H1 (cell line): ENCODE results near the gene ADCY3. TPM values are rescaled to one million over a fixed set of nuclear protein-coding genes. Genes with fewer than 3 reads are reported as not detected.

Source experiments
- CTCF ChIA-PET: fragments of 300-600 bp; sonication (Branson Sonifier 250); formaldehyde crosslinking; loops from one replicate; lab custom pipeline; 2021; ENCODE audit not compliant: partially characterized antibody; lab: Charles Lee
- POLR2A ChIA-PET: fragments of 300-600 bp; sonication (Branson Sonifier 250); formaldehyde crosslinking; loops from one replicate; lab custom pipeline; 2021; ENCODE audit warnings: inconsistent platforms; ENCODE audit not compliant: partially characterized antibody; lab: Charles Lee
- DNase-seq, 2 experiments: peaks; one replicate each; pipeline versions ENCODE4 v3.0.0 to v3.0.0-alpha.2; 2010 to 2022; ENCODE audit warnings: low spot score in 2 of 2, low read depth in 1 of 2, mixed read lengths in 1 of 2
- FAIRE-seq: peaks from 2 replicates; lab custom pipeline; 2011; peaks lifted over from hg19 to GRCh38; lab: Jason Lieb, UNC
- H2AFZ ChIP-seq: 2 replicates; pipeline ENCODE4 v1.8.1; 2012; ENCODE audit warnings: low read length, inconsistent platforms
- H2AK5ac ChIP-seq: 2 replicates; pipeline ENCODE4 v1.6.1; 2013; ENCODE audit warnings: low read depth, low read length
- H2BK120ac ChIP-seq: replicated peaks from 2 replicates; pipeline ENCODE3; 2013; ENCODE audit warnings: low read depth, low read length, inconsistent platforms
- H2BK12ac ChIP-seq: 2 replicates; pipeline ENCODE4 v1.6.1; 2013; ENCODE audit warnings: low read depth, low read length
- H2BK15ac ChIP-seq: 2 replicates; pipeline ENCODE4 v1.6.1; 2013; ENCODE audit warnings: low read length
- H2BK20ac ChIP-seq: 2 replicates; pipeline ENCODE4 v1.6.1; 2013; ENCODE audit warnings: low read length
- H2BK5ac ChIP-seq: 2 replicates; pipeline ENCODE4 v1.6.1; 2013; ENCODE audit warnings: low read depth, low read length
- H3K14ac ChIP-seq: 2 replicates; pipeline ENCODE4 v1.6.1; 2013; ENCODE audit warnings: inconsistent platforms; ENCODE audit not compliant: insufficient read length
- H3K18ac ChIP-seq: 2 replicates; pipeline ENCODE4 v1.6.1; 2013; ENCODE audit warnings: low read length; ENCODE audit errors: extremely low read depth
- H3K23ac ChIP-seq: 2 replicates; pipeline ENCODE4 v1.6.1; 2013; ENCODE audit warnings: inconsistent platforms; ENCODE audit not compliant: insufficient read length
- H3K23me2 ChIP-seq: 2 replicates; pipeline ENCODE4 v1.6.1; 2013; ENCODE audit warnings: low read depth, low read length
- H3K27ac ChIP-seq: 2 replicates; pipeline ENCODE4 v1.6.1; 2011; ENCODE audit warnings: low read depth, low read length, inconsistent platforms
- H3K27me3 ChIP-seq, 4 experiments: replicated peaks in 1 of 4; 1 replicate in 1 of 4; 2 replicates in 3 of 4; pipeline versions ENCODE4 v1.6.1 to v1.8.1; 2011 to 2013; ENCODE audit warnings: low read length in 3 of 4, mild to moderate bottlenecking in 3 of 4, inconsistent platforms in 2 of 4, mixed read lengths in 2 of 4, moderate library complexity in 1 of 4; ENCODE audit not compliant: control insufficient read depth in 3 of 4, insufficient read depth in 3 of 4; ENCODE audit errors: extremely low read depth in 1 of 4
- H3K36me3 ChIP-seq, 4 experiments: 2 replicates each; pipeline versions ENCODE4 v1.6.1 to v1.8.1; 2011 to 2013; ENCODE audit warnings: mild to moderate bottlenecking in 4 of 4, low read length in 3 of 4, moderate library complexity in 2 of 4, control low read depth in 1 of 4, inconsistent platforms in 1 of 4; ENCODE audit not compliant: insufficient read depth in 4 of 4, control insufficient read depth in 2 of 4
- H3K4ac ChIP-seq: replicated peaks from 2 replicates; pipeline ENCODE3; 2013; ENCODE audit warnings: low read length, low read depth, mixed read lengths, inconsistent platforms; ENCODE audit not compliant: insufficient read length
- H3K4me1 ChIP-seq, 4 experiments: replicated peaks in 1 of 4; 1 replicate in 1 of 4; 2 replicates in 3 of 4; pipeline versions ENCODE4 v1.6.1 to v1.8.1; 2011 to 2013; ENCODE audit warnings: low read length in 3 of 4, inconsistent platforms in 2 of 4, mixed read lengths in 1 of 4; ENCODE audit not compliant: insufficient read depth in 4 of 4, control insufficient read depth in 3 of 4
- H3K4me2 ChIP-seq, 2 experiments: 2 replicates each; pipeline versions ENCODE4 v1.6.1 to v1.8.1; 2011 to 2013; ENCODE audit warnings: low read depth in 2 of 2, low read length in 2 of 2, control low read depth in 1 of 2, inconsistent platforms in 1 of 2, mild to moderate bottlenecking in 1 of 2; ENCODE audit not compliant: insufficient read depth in 1 of 2
- H3K4me3 ChIP-seq, 4 experiments: fragments of 200-600, 300-600 bp in 1 of 4; sonication (generic), shearing (Covaris generic), sonication (Bioruptor Twin) in 1 of 4; 2 replicates each; pipeline versions ENCODE4 v1.5.1 to v1.8.1; 2011 to 2016; ENCODE audit warnings: low read length in 4 of 4, low read depth in 3 of 4, control low read depth in 2 of 4, inconsistent platforms in 2 of 4, mild to moderate bottlenecking in 2 of 4, mixed read lengths in 1 of 4, moderate library complexity in 1 of 4; ENCODE audit not compliant: insufficient read depth in 2 of 4; ENCODE audit errors: extremely low read depth in 1 of 4
- H3K56ac ChIP-seq: replicated peaks from 2 replicates; pipeline ENCODE3; 2013; ENCODE audit warnings: low read depth, mild to moderate bottlenecking, mixed read lengths, low read length, inconsistent platforms; ENCODE audit not compliant: insufficient read length
- H3K79me1 ChIP-seq: 2 replicates; pipeline ENCODE4 v1.6.1; 2013; ENCODE audit warnings: low read depth, low read length, control low read depth
- H3K79me2 ChIP-seq, 2 experiments: 2 replicates each; pipeline versions ENCODE4 v1.6.1 to v1.8.1; 2012 to 2013; ENCODE audit warnings: low read length in 2 of 2, mild to moderate bottlenecking in 2 of 2, inconsistent platforms in 1 of 2; ENCODE audit not compliant: insufficient read depth in 2 of 2, control insufficient read depth in 1 of 2
- H3K9ac ChIP-seq, 4 experiments: replicated peaks in 1 of 4; 1 replicate in 1 of 4; 2 replicates in 3 of 4; pipeline versions ENCODE4 v1.6.1 to v1.8.1; 2011 to 2013; ENCODE audit warnings: low read depth in 3 of 4, low read length in 3 of 4, control low read depth in 2 of 4, mild to moderate bottlenecking in 2 of 4, moderate library complexity in 2 of 4, inconsistent platforms in 1 of 4; ENCODE audit errors: extremely low read depth in 1 of 4
- H3K9me3 ChIP-seq, 2 experiments: 2 replicates each; pipeline versions ENCODE4 v1.6.1 to v1.8.1; 2012 to 2013; ENCODE audit warnings: mild to moderate bottlenecking in 2 of 2, moderate library complexity in 2 of 2, control low read depth in 1 of 2, inconsistent platforms in 1 of 2, low read depth in 1 of 2, low read length in 1 of 2, mixed read lengths in 1 of 2; ENCODE audit not compliant: insufficient read depth in 2 of 2
- H4K20me1 ChIP-seq, 2 experiments: replicated peaks in 1 of 2; 2 replicates each; pipeline versions ENCODE3 to v1.8.1; 2011 to 2013; ENCODE audit warnings: inconsistent platforms in 2 of 2, low read length in 2 of 2, mild to moderate bottlenecking in 1 of 2; ENCODE audit not compliant: insufficient read depth in 2 of 2, control insufficient read depth in 1 of 2
- H4K5ac ChIP-seq: 2 replicates; pipeline ENCODE4 v1.6.1; 2013; ENCODE audit warnings: low read length, low read depth, mixed read lengths, inconsistent platforms; ENCODE audit not compliant: insufficient read length
- H4K8ac ChIP-seq: 2 replicates; pipeline ENCODE4 v1.8.0; 2013; ENCODE audit warnings: mild to moderate bottlenecking, moderate library complexity, low read length, inconsistent platforms; ENCODE audit not compliant: insufficient read depth; ENCODE audit errors: extremely low read depth
- H4K91ac ChIP-seq: replicated peaks from 2 replicates; pipeline ENCODE3; 2013; ENCODE audit warnings: low read length, mixed read lengths, inconsistent platforms; ENCODE audit not compliant: insufficient read length
- ATF2 ChIP-seq: IDR thresholded peaks from 2 replicates; pipeline ENCODE4 v1.6.1; 2012; ENCODE audit warnings: low read length, inconsistent platforms
- BACH1 ChIP-seq: IDR thresholded peaks from 2 replicates; pipeline ENCODE4 v1.6.1; 2012; ENCODE audit warnings: low read length, improper control_type of control experiment
- CREB1 ChIP-seq: IDR thresholded peaks from 2 replicates; pipeline ENCODE4 v1.6.1; 2012; ENCODE audit warnings: inconsistent platforms
- GABPA ChIP-seq: IDR thresholded peaks from 2 replicates; pipeline ENCODE4 v1.6.1; 2011; ENCODE audit warnings: mild to moderate bottlenecking, low read length, moderate library complexity, borderline replicate concordance; ENCODE audit not compliant: insufficient read depth
- KDM4A ChIP-seq: IDR thresholded peaks from one replicate; pipeline ENCODE4 v1.7.1; 2012; ENCODE audit warnings: low read depth, mild to moderate bottlenecking, moderate library complexity, low read length, inconsistent platforms; ENCODE audit not compliant: severe bottlenecking
- NANOG ChIP-seq: IDR thresholded peaks from 2 replicates; pipeline ENCODE4 v1.6.1; 2011; ENCODE audit warnings: low read length, low read depth, mild to moderate bottlenecking, inconsistent platforms; ENCODE audit not compliant: insufficient read depth, poor library complexity, severe bottlenecking
- POLR2A ChIP-seq, 2 experiments: IDR thresholded peaks; 1 replicate in 1 of 2; 2 replicates in 1 of 2; pipeline ENCODE4 v1.6.1; 2011; ENCODE audit warnings: low read depth in 2 of 2, low read length in 2 of 2, mild to moderate bottlenecking in 2 of 2; ENCODE audit errors: control extremely low read depth in 1 of 2
- RFX5 ChIP-seq: IDR thresholded peaks from 2 replicates; pipeline ENCODE4 v1.6.1; 2011; ENCODE audit warnings: low read depth, low read length, improper control_type of control experiment, borderline replicate concordance
- SAP30 ChIP-seq: fragments of 300-600 bp; sonication (generic); IDR thresholded peaks from 2 replicates; pipeline ENCODE4 v1.7.1; 2012; ENCODE audit warnings: low read length, moderate library complexity, mild to moderate bottlenecking, inconsistent platforms; ENCODE audit not compliant: insufficient read depth, insufficient replicate concordance
- SRF ChIP-seq: IDR thresholded peaks from 2 replicates; pipeline ENCODE4 v1.6.1; 2011; ENCODE audit warnings: mild to moderate bottlenecking, low read depth, low read length, moderate library complexity
- TCF12 ChIP-seq: IDR thresholded peaks from 2 replicates; pipeline ENCODE4 v1.6.1; 2011; ENCODE audit warnings: low read depth, mild to moderate bottlenecking, low read length
- WGBS, 2 experiments: shearing (Covaris generic) in 1 of 2; methylation state at CpG; one replicate each; pipeline versions ENCODE4 v1.1.6 to v1.1.7; 2013 to 2015; ENCODE audit warnings: low lambda C conversion rate in 2 of 2, mixed read lengths in 2 of 2, inconsistent platforms in 1 of 2, low coverage in 1 of 2, missing lambda C conversion rate in 1 of 2; ENCODE audit not compliant: insufficient replicate concordance in 2 of 2, insufficient coverage in 1 of 2, insufficient read length in 1 of 2; ENCODE audit errors: extremely low coverage in 1 of 2, missing lambda C conversion rate in 1 of 2; 5-methylcytosine and 5-hydroxymethylcytosine counted together
- polyA plus RNA-seq, 7 experiments: library from polyadenylated mRNA; depleted of rRNA in 3 of 7; stranded (reverse) in 5 of 7; unstranded in 2 of 7; fragments of >200 nt in 5 of 7; fragments of 200-250 nt in 2 of 7; gene quantifications; 1 replicate in 5 of 7; 2 replicates in 1 of 7; 4 replicates in 1 of 7; pipeline versions ENCODE4 v1.2.1 to v1.2.3, GENCODE V29; 2011 to 2013; ENCODE audit warnings: missing spikeins in 2 of 7, mixed read lengths in 2 of 7
- total RNA-seq: library from RNA; stranded (reverse); fragmentation: NEBNext Ultra II Directional; extraction: Animal tissue kit (Norgen Biotek cat#: 25700); gene quantifications from 2 replicates; pipeline ENCODE4 v1.2.1, GENCODE V29; 2021

Gene ADCY3
- total and polyA plus RNA-seq, 2 of the 8 experiments (the other 6 are each of a cell fraction or from before 2014, with no cell fraction given): 45.1 to 52.9 TPM

- ChIA-PET CTCF (interaction anchor here (1.0 to 2.2 kb wide), 2 partner anchors 8 to 9 kb away, joined by 3 to 6 read pairs; no protein-coding TSS in a partner anchor), POLR2A (interaction anchor here (1.2 kb wide), 1 partner anchor 10 kb away, joined by 3 read pairs; no protein-coding TSS in a partner anchor)
- Histone ChIP-seq H3K79me2 (peaks cover 0 to 5% of the 10 kb centered on the region in 2 experiments; a peak in 1 of 4 replicates), H4K20me1 (peaks cover 0 to 18% of the 10 kb centered on the region in 2 experiments), H2BK12ac (no peak overlapping the region), H3K23ac (no peak overlapping the region), H3K4ac (no peak overlapping the region), H3K27me3 (no peaks in the 10 kb centered on the region; a peak in 2 of 7 replicates), H4K8ac (0 out of 2 replicates have a peak overlapping the region, but pooled peaks have one; percentile 28), H4K5ac (no peak overlapping the region), H3K4me2 (peak overlapping the region; percentile 72 to 78), H3K4me3 (peak overlapping the region; percentile 42 to 76 (median 48)), H2BK15ac (no peak overlapping the region), H2AK5ac (no peak overlapping the region), H2BK5ac (no peak overlapping the region), H4K91ac (no peak overlapping the region), H2BK120ac (no peak overlapping the region), H3K27ac (no peak overlapping the region), H3K79me1 (peaks cover 7% of the 10 kb centered on the region; the same call in 1 of the 2 replicates), H3K9me3 (no peaks in the 10 kb centered on the region), H3K23me2 (peaks cover 3% of the 10 kb centered on the region; the same call in 1 of the 2 replicates), H2AFZ (0 out of 2 replicates have a peak overlapping the region, but pooled peaks have one; percentile 1), H3K56ac (no peak overlapping the region), H3K36me3 (no peaks in the 10 kb centered on the region), H3K9ac (peak overlapping the region; percentile 8 to 85 (median 30); a peak in 4 of 7 replicates), H3K14ac (no peak overlapping the region), H2BK20ac (no peak overlapping the region), H3K18ac (no peak overlapping the region; the same call in 1 of the 2 replicates), H3K4me1 (peaks cover 0 to 10% (median 3%) of the 10 kb centered on the region in 4 experiments; a peak in 5 of 7 replicates)
- FAIRE-seq (no peak), DNase-seq (no peak)
- 3% methylated on average over 13 of the region's 76 CpGs; no CpG with 5 or more reads in 1 of the 2 experiments for WGBS, 2 experiments
- TF ChIP-seq ATF2: no peak
- TF ChIP-seq BACH1: 0 out of 2 replicates have a peak, but pooled peaks have one; percentile 3
- no peak for TF ChIP-seq SAP30
- TF ChIP-seq CREB1: no peak
- no peak for TF ChIP-seq NANOG
- TF ChIP-seq POLR2A (IDR thresholded peaks at IDR 0.05; ENCODE audit: control extremely low read depth in 1 of 2, low read depth in 2 of 2, low read length in 2 of 2): no peak
- no peak for TF ChIP-seq SRF
- TF ChIP-seq TCF12: no peak
- no peak for TF ChIP-seq RFX5
- no peak for TF ChIP-seq GABPA
- peak; percentile 36 for TF ChIP-seq KDM4A
Observed at GRCh38 chr2:24919506-24920097, 435 bp downstream of the ADCY3 start.
